MCF 10A (cell line): Measurements from ENCODE around the gene TSSK6. TPM values are rescaled to one million over a fixed set of nuclear protein-coding genes. Genes with fewer than 3 reads are reported as not detected.

Experiments used
- BruUV-seq: library from RNA; stranded (reverse); fragments of 400-500 nt; replicated peaks from 2 replicates; lab custom pipeline; 2021; lab: Mats Ljungman, UMichigan
- CTCF ChIA-PET: fragments of 300-600 bp; sonication (Branson Sonifier 250); formaldehyde crosslinking; extraction: SDS; loops from one replicate; lab custom pipeline; 2021; ENCODE audit warnings: antibody characterized with exemption, inconsistent platforms; lab: Yijun Ruan, JAX
- POLR2A ChIA-PET: fragments of 300-600, 350-650 bp; sonication (Branson Sonifier 250); formaldehyde crosslinking; extraction: SDS; loops from one replicate; lab custom pipeline; 2020; ENCODE audit warnings: antibody characterized with exemption, inconsistent platforms; lab: Yijun Ruan, JAX
- DNase-seq: peaks from one replicate; pipeline ENCODE4 v3.0.0-alpha.2; 2018; ENCODE audit not compliant: unreplicated experiment
- H3K27ac Mint-ChIP-seq: one replicate; pipeline ENCODE4 v1.8.0; 2022; ENCODE audit warnings: mild to moderate bottlenecking, low read depth, mixed read lengths; ENCODE audit not compliant: unreplicated experiment
- H3K27me3 Mint-ChIP-seq: one replicate; pipeline ENCODE4 v1.8.0; 2022; ENCODE audit warnings: mixed read lengths; ENCODE audit not compliant: insufficient read depth, unreplicated experiment
- H3K36me3 Mint-ChIP-seq: one replicate; pipeline ENCODE4 v1.8.0; 2022; ENCODE audit warnings: mild to moderate bottlenecking, moderate library complexity, mixed read lengths; ENCODE audit not compliant: insufficient read depth, unreplicated experiment
- H3K4me1 Mint-ChIP-seq: one replicate; pipeline ENCODE4 v1.8.0; 2022; ENCODE audit warnings: mixed read lengths; ENCODE audit not compliant: insufficient read depth, unreplicated experiment
- H3K4me3 Mint-ChIP-seq: one replicate; pipeline ENCODE4 v1.8.0; 2022; ENCODE audit warnings: mild to moderate bottlenecking, moderate library complexity, mixed read lengths; ENCODE audit not compliant: unreplicated experiment
- H3K9me3 Mint-ChIP-seq: one replicate; pipeline ENCODE4 v1.8.0; 2022; ENCODE audit warnings: mixed read lengths; ENCODE audit not compliant: unreplicated experiment
- CTCF ChIP-seq: fragments of 200-600 bp; IDR thresholded peaks from one replicate; pipeline ENCODE4 v1.8.0; 2022; ENCODE audit warnings: antibody characterized with exemption, mild to moderate bottlenecking; ENCODE audit not compliant: unreplicated experiment
- intact Hi-C: fragments of 100-400 bp; cut with micrococcal nuclease; formaldehyde crosslinking; loops from 2 replicates; pipeline ENCODE4 v1.14.1; 2022
- total RNA-seq: library from RNA; stranded (reverse); gene quantifications from 2 replicates; pipeline ENCODE4 v1.2.3, GENCODE V29; 2022

The TSSK6 gene
- total RNA-seq, 1 experiment from 2014 or later = 4.8 TPM

GRCh38 chr19:19485998-19486290, 29.4 kb downstream of the TSSK6 start:
- TF ChIP-seq CTCF = no peak
- no peak for DNase-seq
- BruUV-seq = no TSS peak
- no peaks in the 10 kb centered on the region for H3K27me3 Mint-ChIP-seq
- ChIA-PET POLR2A (no interaction called here), CTCF (interaction anchor here (0.6 to 7.5 kb wide), 2 partner anchors 109 to 121 kb away, joined by 3 to 176 read pairs; no protein-coding TSS in a partner anchor)
- intact Hi-C loops = loop anchor here (5.0 kb wide), 1 partner anchor 79 kb away; the partner anchor contains the start of gene GATAD2A
- H3K36me3 Mint-ChIP-seq = peaks cover 29% of the 10 kb centered on the region
- no peaks in the 10 kb centered on the region for H3K9me3 Mint-ChIP-seq
- H3K27ac Mint-ChIP-seq = no peak overlapping the region
- H3K4me1 Mint-ChIP-seq = peaks cover 12% of the 10 kb centered on the region
- H3K4me3 Mint-ChIP-seq = no peak overlapping the region

- peaks cover 12% of the 10 kb centered on the region for H3K4me1 Mint-ChIP-seq
- no peak overlapping the region for H3K4me3 Mint-ChIP-seq
- peaks cover 24% of the 10 kb centered on the region for H3K36me3 Mint-ChIP-seq
- intact Hi-C loops = loop anchor here (5.0 kb wide), 1 partner anchor 78 kb away; the partner anchor contains the start of gene GATAD2A
- no peak for DNase-seq
- H3K9me3 Mint-ChIP-seq = no peaks in the 10 kb centered on the region
- H3K27ac Mint-ChIP-seq = no peak overlapping the region
- no peak for TF ChIP-seq CTCF
- BruUV-seq = no TSS peak
- CTCF ChIA-PET = interaction anchor here (0.6 to 7.5 kb wide), 4 partner anchors 34 to 389 kb away, joined by 3 to 176 read pairs (median 4); no protein-coding TSS in a partner anchor
- H3K27me3 Mint-ChIP-seq = no peaks in the 10 kb centered on the region
- POLR2A ChIA-PET = no interaction called here
Measured at GRCh38 chr19:19485161-19485997, 30.0 kb downstream of the TSSK6 start.

GRCh38 chr19:19482809-19483596, 32.3 kb downstream of the TSSK6 start:
- CTCF ChIA-PET = interaction anchor here (0.5 to 4.5 kb wide), 4 partner anchors 7 to 327 kb away, joined by 3 to 30 read pairs (median 4); no protein-coding TSS in a partner anchor

More at GRCh38 chr19:19482809-19483596, 32.3 kb downstream of the TSSK6 start:
- no peak overlapping the region for H3K4me3 Mint-ChIP-seq
- no peak overlapping the region for H3K27ac Mint-ChIP-seq
- no peaks in the 10 kb centered on the region for H3K4me1 Mint-ChIP-seq
- H3K36me3 Mint-ChIP-seq = peaks cover 28% of the 10 kb centered on the region
- no peaks in the 10 kb centered on the region for H3K9me3 Mint-ChIP-seq
- intact Hi-C loops = no loop called here
- TF ChIP-seq CTCF = no peak
- no TSS peak for BruUV-seq
- H3K27me3 Mint-ChIP-seq = no peaks in the 10 kb centered on the region
- POLR2A ChIA-PET = interaction anchor here (1.2 kb wide), 1 partner anchor 78 kb away, joined by 3 read pairs; the partner anchor contains the start of gene GATAD2A
- no peak for DNase-seq
